GM21515 (cell line): ENCODE results near the gene AFF1.
"Not testable (repeated sequence)": the region's sequence is repeated elsewhere in the genome, so short reads cannot be mapped to it uniquely, and the experiment has no call there.

Experiments
- ATAC-seq: cut with Tn5 transposase; IDR thresholded peaks from one replicate; pipeline ENCODE4 v1.9.1; 2021; ENCODE audit not compliant: unreplicated experiment

The AFF1 gene

GRCh38 chr4:87134122-87134521 lies 199.3 kb downstream of the AFF1 start:
- ATAC-seq: no peak

- ATAC-seq: no peak
Observed at GRCh38 chr4:87141428-87141827, 206.6 kb downstream of the AFF1 start.

- ATAC-seq: no peak
Observed at GRCh38 chr4:87144356-87144755, 209.5 kb downstream of the AFF1 start.

- ATAC-seq: not testable (repeated sequence)
Observed at GRCh38 chr4:87145934-87146333, 211.1 kb downstream of the AFF1 start.

- no peak for ATAC-seq
Observed at GRCh38 chr4:87147116-87147515, 212.3 kb downstream of the AFF1 start.

GRCh38 chr4:87150498-87151261 lies 215.9 kb downstream of the AFF1 start:
- ATAC-seq: peak; percentile 63

- ATAC-seq: no peak
Observed at GRCh38 chr4:87151730-87152129, 216.9 kb downstream of the AFF1 start.

GRCh38 chr4:87152310-87153041 lies 217.7 kb downstream of the AFF1 start:
- ATAC-seq: no peak

- ATAC-seq: no peak
Observed at GRCh38 chr4:87153078-87153870, 218.5 kb downstream of the AFF1 start.

GRCh38 chr4:87165892-87166291 lies 231.1 kb downstream of the AFF1 start:
- no peak for ATAC-seq

GRCh38 chr4:87166296-87166854 lies 231.6 kb downstream of the AFF1 start:
- ATAC-seq: no peak

- no peak for ATAC-seq
Observed at GRCh38 chr4:87171944-87172343, 237.1 kb downstream of the AFF1 start.

GRCh38 chr4:87174672-87175071 lies 239.9 kb downstream of the AFF1 start:
- no peak for ATAC-seq

- ATAC-seq: no peak
Observed at GRCh38 chr4:87179751-87180150, 244.9 kb downstream of the AFF1 start.

- no peak for ATAC-seq
Observed at GRCh38 chr4:87180767-87181166, 246.0 kb downstream of the AFF1 start.

GRCh38 chr4:87185146-87185870 lies 250.5 kb downstream of the AFF1 start:
- no peak for ATAC-seq

GRCh38 chr4:87188048-87188447 lies 253.2 kb downstream of the AFF1 start:
- ATAC-seq: no peak

- no peak for ATAC-seq
Observed at GRCh38 chr4:87188932-87189331, 254.1 kb downstream of the AFF1 start.
